Activated CD8-positive, alpha-beta memory T cell treated with anti-CD3 and anti-CD28 coated beads, Interleukin-2, amount 50 U/mL, for 24 hours (primary cell): Measurements from ENCODE around the gene YDJC.

Source experiments
- DNase-seq: peaks from one replicate; pipeline ENCODE4 v3.0.0-alpha.2; 2020; ENCODE audit errors: extremely low read depth

Gene YDJC

DNA sequence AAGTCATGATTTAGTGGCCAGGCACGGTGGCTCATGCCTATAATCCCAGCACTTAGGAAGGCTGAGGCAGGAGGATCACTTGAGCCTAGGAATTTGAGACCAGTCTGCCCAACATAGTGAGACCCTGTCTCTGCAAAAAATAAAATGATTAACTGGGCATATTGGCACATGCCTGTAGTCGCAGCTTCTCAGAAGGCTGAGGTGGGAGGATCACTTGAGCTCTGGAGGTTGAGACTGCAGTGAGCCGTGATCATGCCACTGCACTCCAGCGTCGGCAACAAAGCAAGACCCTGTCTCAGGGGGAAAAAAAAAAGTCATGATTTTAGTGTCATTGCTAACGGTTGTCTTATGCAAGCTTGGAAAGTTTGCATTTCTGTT is 50.4 kb downstream of the YDJC start:
- no peak for DNase-seq
